ENCODE measurements around the gene TMEM167B.

GRCh38 chr1:109069294-109069693, 21.3 kb upstream of the TMEM167B start:
- TF ChIP-seq CTCF (IDR thresholded peaks at IDR 0.05) (no peak), TCF7 (CRISPR knock-in tag; IDR thresholded peaks at IDR 0.05; ENCODE audit: low read depth) (no peak), AFF4 (CRISPR knock-in tag; IDR thresholded peaks at IDR 0.05; ENCODE audit: borderline replicate concordance) (no peak), SP1 (CRISPR knock-in tag; conservative IDR thresholded peaks at IDR 0.05) (no peak), ZBTB43 (CRISPR knock-in tag; IDR thresholded peaks at IDR 0.05) (no peak), ZNF138 (CRISPR knock-in tag; conservative IDR thresholded peaks at IDR 0.05) (no peak)
